Suprapubic skin (tissue), 4 donors: ENCODE data around the gene RGMA.

Experiments used
- EP300 ChIP-seq: sonication (generic); formaldehyde crosslinking; IDR thresholded peaks from one replicate; pipeline ENCODE4 v1.6.1; 2017; ENCODE audit warnings: antibody characterized with exemption
- POLR2A ChIP-seq, 2 donors: fragments of 450-650 bp; IDR thresholded peaks; one replicate each; pipeline ENCODE4 v1.6.1; 2017; ENCODE audit warnings: antibody characterized with exemption in 2 of 2, mild to moderate bottlenecking in 2 of 2, moderate library complexity in 2 of 2
- POLR2AphosphoS5 ChIP-seq, 3 donors: sonication (generic); formaldehyde crosslinking; IDR thresholded peaks; one replicate each; pipeline ENCODE4 v1.6.1; 2017; ENCODE audit warnings: antibody characterized with exemption in 3 of 3
- TF ChIP-seq, protein P1 (sequence below), 2 donors: fragments of 200-600 bp in 1 of 2; fragments of 450-650 bp in 1 of 2; sonication (generic) in 1 of 2; IDR thresholded peaks; one replicate each; pipeline ENCODE4 v1.5.1; 2016 to 2019; ENCODE audit warnings: antibody characterized with exemption in 2 of 2, mild to moderate bottlenecking in 1 of 2, moderate library complexity in 1 of 2

GRCh38 chr15:93126148-93126547 is 37.1 kb upstream of the RGMA start:
- TF ChIP-seq, protein P1, sequence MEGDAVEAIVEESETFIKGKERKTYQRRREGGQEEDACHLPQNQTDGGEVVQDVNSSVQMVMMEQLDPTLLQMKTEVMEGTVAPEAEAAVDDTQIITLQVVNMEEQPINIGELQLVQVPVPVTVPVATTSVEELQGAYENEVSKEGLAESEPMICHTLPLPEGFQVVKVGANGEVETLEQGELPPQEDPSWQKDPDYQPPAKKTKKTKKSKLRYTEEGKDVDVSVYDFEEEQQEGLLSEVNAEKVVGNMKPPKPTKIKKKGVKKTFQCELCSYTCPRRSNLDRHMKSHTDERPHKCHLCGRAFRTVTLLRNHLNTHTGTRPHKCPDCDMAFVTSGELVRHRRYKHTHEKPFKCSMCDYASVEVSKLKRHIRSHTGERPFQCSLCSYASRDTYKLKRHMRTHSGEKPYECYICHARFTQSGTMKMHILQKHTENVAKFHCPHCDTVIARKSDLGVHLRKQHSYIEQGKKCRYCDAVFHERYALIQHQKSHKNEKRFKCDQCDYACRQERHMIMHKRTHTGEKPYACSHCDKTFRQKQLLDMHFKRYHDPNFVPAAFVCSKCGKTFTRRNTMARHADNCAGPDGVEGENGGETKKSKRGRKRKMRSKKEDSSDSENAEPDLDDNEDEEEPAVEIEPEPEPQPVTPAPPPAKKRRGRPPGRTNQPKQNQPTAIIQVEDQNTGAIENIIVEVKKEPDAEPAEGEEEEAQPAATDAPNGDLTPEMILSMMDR (IDR thresholded peaks at IDR 0.05), result no peak
- no peak for TF ChIP-seq POLR2AphosphoS5 (IDR thresholded peaks at IDR 0.05)
- no peak for TF ChIP-seq POLR2A (IDR thresholded peaks at IDR 0.05)
- no peak for TF ChIP-seq EP300
